Keratinocyte (primary cell): Measurements from ENCODE around the gene IRF8. TPM values are rescaled to one million over a fixed set of nuclear protein-coding genes. Genes with fewer than 3 reads are reported as not detected.

ENCODE experiments used
- DNase-seq: peaks from one replicate; pipeline ENCODE4 v3.0.0-alpha.2; 2011; ENCODE audit warnings: low read depth, missing footprints, low spot score
- FAIRE-seq: peaks from 2 replicates; lab custom pipeline; 2011; peaks lifted over from hg19 to GRCh38; lab: Jason Lieb, UNC
- H2AFZ ChIP-seq: 2 replicates; pipeline ENCODE4 v1.6.0; 2012; ENCODE audit warnings: low read length, control low read depth, inconsistent platforms; ENCODE audit not compliant: control insufficient read depth
- H3K27ac ChIP-seq: 2 replicates; pipeline ENCODE4 v1.5.1; 2011; ENCODE audit warnings: low read length; ENCODE audit not compliant: control insufficient read depth, insufficient read depth
- H3K27me3 ChIP-seq: 3 replicates; pipeline ENCODE4 v1.6.0; 2011; ENCODE audit warnings: low read length; ENCODE audit not compliant: control insufficient read depth, insufficient read depth; ENCODE audit errors: extremely low read depth
- H3K36me3 ChIP-seq, 2 experiments: 2 replicates in 1 of 2; 3 replicates in 1 of 2; pipeline ENCODE4 v1.5.1; 2011; ENCODE audit warnings: low read length in 2 of 2, mild to moderate bottlenecking in 1 of 2; ENCODE audit not compliant: control insufficient read depth in 2 of 2, insufficient read depth in 2 of 2; ENCODE audit errors: extremely low read depth in 1 of 2
- H3K4me1 ChIP-seq: 3 replicates; pipeline ENCODE4 v1.5.1; 2011; ENCODE audit warnings: low read length; ENCODE audit not compliant: control insufficient read depth, insufficient read depth; ENCODE audit errors: extremely low read depth
- H3K4me2 ChIP-seq: 3 replicates; pipeline ENCODE4 v1.6.0; 2011; ENCODE audit warnings: low read depth, low read length; ENCODE audit not compliant: control insufficient read depth, insufficient read depth; ENCODE audit errors: extremely low read depth
- H3K4me3 ChIP-seq, 3 experiments: fragments of 200-600 bp in 1 of 3; sonication (generic) in 1 of 3; 2 replicates in 2 of 3; 3 replicates in 1 of 3; pipeline ENCODE4 v1.5.1; 2011 to 2016; ENCODE audit warnings: low read length in 3 of 3, mild to moderate bottlenecking in 3 of 3, control low read depth in 2 of 3, inconsistent platforms in 1 of 3, low read depth in 1 of 3, mixed read lengths in 1 of 3, mixed run types in 1 of 3, moderate library complexity in 1 of 3; ENCODE audit not compliant: control insufficient read depth in 2 of 3, insufficient read depth in 2 of 3; ENCODE audit errors: extremely low read depth in 1 of 3
- H3K79me2 ChIP-seq: 2 replicates; pipeline ENCODE4 v1.6.0; 2012; ENCODE audit warnings: low read length; ENCODE audit not compliant: control insufficient read depth, insufficient read depth
- H3K9ac ChIP-seq: 3 replicates; pipeline ENCODE4 v1.6.0; 2011; ENCODE audit warnings: low read length; ENCODE audit not compliant: control insufficient read depth, insufficient read depth; ENCODE audit errors: extremely low read depth
- H3K9me1 ChIP-seq: 3 replicates; pipeline ENCODE4 v1.6.0; 2011; ENCODE audit warnings: low read length; ENCODE audit not compliant: control insufficient read depth, insufficient read depth; ENCODE audit errors: extremely low read depth
- H3K9me3 ChIP-seq: 2 replicates; pipeline ENCODE4 v1.5.1; 2012; ENCODE audit warnings: low read depth, low read length; ENCODE audit not compliant: control insufficient read depth
- H4K20me1 ChIP-seq: 3 replicates; pipeline ENCODE4 v1.6.0; 2011; ENCODE audit warnings: low read length; ENCODE audit not compliant: control insufficient read depth, insufficient read depth; ENCODE audit errors: extremely low read depth
- EZH2 ChIP-seq: IDR thresholded peaks from one replicate; pipeline ENCODE4 v1.6.1; 2012; ENCODE audit warnings: inconsistent platforms, mild to moderate bottlenecking, low read length, moderate library complexity
- dilution Hi-C: fragments of 300-500 bp; cut with MboI; formaldehyde crosslinking; loops from one replicate; pipeline ENCODE4 v1.7.0; 2020; ENCODE audit warnings: low sequenced_read_pairs; ENCODE audit not compliant: extremely low pct_ligation_motif_present
- polyA plus RNA-seq, 5 experiments: library from polyadenylated mRNA; depleted of rRNA in 3 of 5; stranded (reverse) in 3 of 5; stranded (forward) in 1 of 5; unstranded in 1 of 5; fragments of >200 nt; gene quantifications; 1 replicate in 1 of 5; 2 replicates in 3 of 5; 3 replicates in 1 of 5; pipeline versions ENCODE4 v1.2.1 to v1.2.3, GENCODE V29; 2011 to 2012; ENCODE audit warnings: missing spikeins in 2 of 5, low read depth in 1 of 5, low replicate concordance in 1 of 5
- TF ChIP-seq, protein P1 (sequence below), 3 experiments: IDR thresholded peaks in 1 of 3; conservative IDR thresholded peaks in 1 of 3; optimal IDR thresholded peaks in 1 of 3; 2 replicates in 2 of 3; 3 replicates in 1 of 3; pipeline versions ENCODE3 to v1.5.1; 2011; ENCODE audit warnings: low read length in 3 of 3, mild to moderate bottlenecking in 3 of 3, moderate library complexity in 2 of 3, control low read depth in 1 of 3, inconsistent platforms in 1 of 3; ENCODE audit not compliant: insufficient read depth in 2 of 3; ENCODE audit errors: extremely low read depth in 1 of 3

The IRF8 gene
- polyA plus RNA-seq, 1 donor (not counting 4 experiments of a cell fraction or from before 2014, with no cell fraction given), result not detected

- DNase-seq, result no peak
- no peaks in the 10 kb centered on the region for H4K20me1 ChIP-seq
- H3K4me3 ChIP-seq, result no peak overlapping the region
- no peak overlapping the region for H3K9ac ChIP-seq
- H3K36me3 ChIP-seq, result no peaks in the 10 kb centered on the region
- H3K9me1 ChIP-seq, result no peaks in the 10 kb centered on the region
- no peaks in the 10 kb centered on the region for H3K9me3 ChIP-seq
- no peak overlapping the region for H3K27ac ChIP-seq
- no peak overlapping the region for H3K4me2 ChIP-seq
- H3K4me1 ChIP-seq, result no peaks in the 10 kb centered on the region
- no peaks in the 10 kb centered on the region for H3K79me2 ChIP-seq
- H3K27me3 ChIP-seq, result no peaks in the 10 kb centered on the region
- no peak overlapping the region for H2AFZ ChIP-seq
- dilution Hi-C loops, result no loop called here
- FAIRE-seq, result no peak
- no peak for TF ChIP-seq EZH2
- TF ChIP-seq, protein P1, sequence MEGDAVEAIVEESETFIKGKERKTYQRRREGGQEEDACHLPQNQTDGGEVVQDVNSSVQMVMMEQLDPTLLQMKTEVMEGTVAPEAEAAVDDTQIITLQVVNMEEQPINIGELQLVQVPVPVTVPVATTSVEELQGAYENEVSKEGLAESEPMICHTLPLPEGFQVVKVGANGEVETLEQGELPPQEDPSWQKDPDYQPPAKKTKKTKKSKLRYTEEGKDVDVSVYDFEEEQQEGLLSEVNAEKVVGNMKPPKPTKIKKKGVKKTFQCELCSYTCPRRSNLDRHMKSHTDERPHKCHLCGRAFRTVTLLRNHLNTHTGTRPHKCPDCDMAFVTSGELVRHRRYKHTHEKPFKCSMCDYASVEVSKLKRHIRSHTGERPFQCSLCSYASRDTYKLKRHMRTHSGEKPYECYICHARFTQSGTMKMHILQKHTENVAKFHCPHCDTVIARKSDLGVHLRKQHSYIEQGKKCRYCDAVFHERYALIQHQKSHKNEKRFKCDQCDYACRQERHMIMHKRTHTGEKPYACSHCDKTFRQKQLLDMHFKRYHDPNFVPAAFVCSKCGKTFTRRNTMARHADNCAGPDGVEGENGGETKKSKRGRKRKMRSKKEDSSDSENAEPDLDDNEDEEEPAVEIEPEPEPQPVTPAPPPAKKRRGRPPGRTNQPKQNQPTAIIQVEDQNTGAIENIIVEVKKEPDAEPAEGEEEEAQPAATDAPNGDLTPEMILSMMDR (optimal IDR thresholded peaks at IDR 0.05 in 1 of 3, IDR thresholded peaks at IDR 0.05 in 1 of 3, conservative IDR thresholded peaks at IDR 0.05 in 1 of 3; ENCODE audit: extremely low read depth in 1 of 3, insufficient read depth in 2 of 3, low read length in 3 of 3), result no peak
Observed at GRCh38 chr16:85910854-85911247, 11.9 kb downstream of the IRF8 start.

- no peak overlapping the region for H3K27ac ChIP-seq
- H3K4me1 ChIP-seq, result no peaks in the 10 kb centered on the region
- no peak overlapping the region for H3K4me3 ChIP-seq
- H3K9me3 ChIP-seq, result no peaks in the 10 kb centered on the region
- FAIRE-seq (no peak), DNase-seq (no peak)
- TF ChIP-seq, protein P1 (optimal IDR thresholded peaks at IDR 0.05 in 1 of 3, IDR thresholded peaks at IDR 0.05 in 1 of 3, conservative IDR thresholded peaks at IDR 0.05 in 1 of 3; ENCODE audit: extremely low read depth in 1 of 3, insufficient read depth in 2 of 3, low read length in 3 of 3), result no peak
- TF ChIP-seq EZH2, result no peak
- no peak overlapping the region for H3K9ac ChIP-seq
- no peaks in the 10 kb centered on the region for H3K79me2 ChIP-seq
- no peaks in the 10 kb centered on the region for H3K9me1 ChIP-seq
- H2AFZ ChIP-seq, result no peak overlapping the region
- H3K27me3 ChIP-seq, result no peaks in the 10 kb centered on the region
- no peak overlapping the region for H3K4me2 ChIP-seq
- dilution Hi-C loops, result no loop called here
- H3K36me3 ChIP-seq, result no peaks in the 10 kb centered on the region
- H4K20me1 ChIP-seq, result no peaks in the 10 kb centered on the region
Observed at GRCh38 chr16:85911251-85911930, 12.4 kb downstream of the IRF8 start.
